NK-92 treated with Interleukin-12 subunit alpha and Interleukin-12 subunit beta, amount 100 ng/mL, for 24 hours (cell line): Measurements from ENCODE around the gene NOXO1.
"Not testable (repeated sequence)": the region's sequence is repeated elsewhere in the genome, so short reads cannot be mapped to it uniquely, and the experiment has no call there.

Experiments
- DNase-seq: peaks from one replicate; lab custom pipeline; 2025; lab: John Stamatoyannopoulos, UW

NOXO1 gene, protein sequence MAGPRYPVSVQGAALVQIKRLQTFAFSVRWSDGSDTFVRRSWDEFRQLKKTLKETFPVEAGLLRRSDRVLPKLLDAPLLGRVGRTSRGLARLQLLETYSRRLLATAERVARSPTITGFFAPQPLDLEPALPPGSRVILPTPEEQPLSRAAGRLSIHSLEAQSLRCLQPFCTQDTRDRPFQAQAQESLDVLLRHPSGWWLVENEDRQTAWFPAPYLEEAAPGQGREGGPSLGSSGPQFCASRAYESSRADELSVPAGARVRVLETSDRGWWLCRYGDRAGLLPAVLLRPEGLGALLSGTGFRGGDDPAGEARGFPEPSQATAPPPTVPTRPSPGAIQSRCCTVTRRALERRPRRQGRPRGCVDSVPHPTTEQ

DNA sequence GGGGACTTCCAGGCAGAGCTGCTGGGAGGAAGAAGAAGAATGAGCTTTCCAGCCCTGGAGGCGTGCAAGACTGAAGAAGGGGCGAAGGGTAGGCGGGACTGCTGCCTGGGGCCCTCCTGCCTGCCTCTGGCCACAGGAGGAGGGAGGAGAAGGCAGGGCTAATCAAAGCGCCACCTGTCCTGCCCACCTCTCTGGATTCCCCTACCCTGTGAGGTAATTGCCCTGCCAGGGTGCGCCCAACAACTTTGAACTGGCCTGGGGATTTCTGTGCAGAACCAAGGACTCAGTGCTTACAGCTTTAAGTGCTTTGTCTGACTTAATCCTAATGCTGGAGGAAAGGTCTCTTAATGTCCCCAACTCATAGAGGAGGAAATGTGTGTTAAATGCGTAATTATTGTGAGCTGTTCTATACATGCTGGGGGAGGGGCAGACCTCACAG lies at the start of gene NOXO1:
TSS of gene NOXO1 (minus strand) at position 72 of the 439 bp plus-strand sequence. CDS start 290 bp downstream, outside the sequence.
- DNase-seq, result no peak

DNA sequence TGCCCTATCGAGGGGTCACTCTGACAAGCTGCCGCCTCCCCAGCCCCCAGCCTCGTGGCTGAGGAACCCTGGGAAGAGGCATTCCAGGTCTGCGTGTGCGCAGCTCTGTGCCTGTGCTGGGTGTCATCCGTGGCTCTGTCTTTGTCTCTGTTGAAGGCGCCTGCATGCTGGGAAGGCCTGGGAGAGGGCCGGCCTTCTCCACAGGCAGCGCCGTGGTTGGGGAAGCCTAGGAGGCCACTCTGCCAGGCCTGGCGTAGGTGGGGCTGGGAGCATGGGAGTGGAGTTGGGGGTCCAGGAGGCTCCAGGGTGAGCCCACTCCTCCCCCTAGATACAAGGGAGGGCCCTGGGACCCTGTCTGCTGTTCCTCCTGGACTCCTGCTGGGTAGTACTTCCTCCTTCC lies 48.8 kb upstream of the NOXO1 start:
- DNase-seq, result no peak

DNA sequence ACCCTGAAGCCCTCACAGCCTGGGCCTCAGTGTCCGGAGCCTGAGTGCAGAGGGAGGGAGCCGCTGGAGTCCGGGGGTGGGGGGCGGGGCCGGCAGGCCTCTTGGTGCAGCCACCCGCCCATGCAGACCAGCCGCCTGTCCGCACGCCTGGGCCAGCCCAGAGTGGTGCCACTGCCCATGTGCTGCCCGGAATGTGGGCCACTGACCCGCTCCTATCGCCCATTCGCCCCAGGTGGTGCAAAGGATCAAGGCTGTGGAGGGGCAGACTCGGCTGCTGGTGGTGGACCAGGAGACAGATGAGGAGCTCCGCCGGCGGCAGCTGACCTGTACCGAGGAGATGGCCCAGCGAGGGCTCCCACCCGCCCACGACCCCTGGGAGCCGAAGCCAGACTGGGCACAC lies 48.1 kb upstream of the NOXO1 start:
- DNase-seq, result no peak

DNA sequence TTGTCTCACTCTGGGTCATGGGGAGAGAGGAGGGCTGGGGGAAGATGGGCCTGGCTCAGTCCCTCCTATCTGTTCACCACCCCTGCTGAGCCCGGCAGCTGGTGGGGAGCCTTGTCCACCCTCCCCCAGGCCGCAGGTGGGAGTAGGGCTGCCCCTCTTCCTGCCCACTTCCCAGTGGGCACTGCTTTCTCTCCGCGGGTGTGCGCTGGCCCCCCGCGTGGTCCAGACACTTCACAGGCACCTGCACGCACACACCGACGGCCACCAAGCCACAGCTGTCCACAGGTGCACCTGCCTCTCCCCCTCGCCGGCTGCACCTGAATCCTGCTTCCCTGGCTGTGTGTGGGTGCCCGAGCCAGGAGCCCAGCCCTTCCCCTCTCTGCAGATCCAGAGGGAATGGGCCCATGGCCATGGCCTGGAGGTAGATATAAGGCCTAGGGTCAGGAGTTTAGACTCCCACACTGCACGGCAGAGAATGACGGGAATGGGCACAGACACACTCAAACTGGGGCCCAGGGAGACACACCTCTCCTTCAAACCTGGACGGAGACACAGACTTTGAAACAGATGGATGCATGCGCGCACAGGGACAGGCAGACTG lies 47.5 kb upstream of the NOXO1 start:
- DNase-seq, result no peak

DNA sequence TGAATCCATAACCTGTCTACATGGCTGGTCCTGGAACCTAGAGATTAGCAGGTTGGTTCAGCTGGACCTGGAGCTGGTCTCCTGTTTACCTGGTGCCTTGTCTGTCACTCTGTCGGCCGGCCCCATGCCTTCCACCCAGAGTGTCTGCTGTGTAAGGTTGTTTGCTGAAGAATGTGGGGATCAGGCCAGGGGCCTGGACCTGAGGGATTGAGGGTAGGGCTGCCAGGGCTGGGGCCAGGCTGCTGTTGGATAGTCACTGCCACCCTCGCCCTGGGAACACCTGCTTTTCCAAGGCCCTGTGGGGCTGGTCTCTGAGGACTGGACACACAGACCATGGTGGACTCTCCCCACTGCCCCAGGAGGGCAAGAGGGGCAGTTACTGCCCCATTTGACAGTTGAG lies 46.9 kb upstream of the NOXO1 start:
- no peak for DNase-seq

DNA sequence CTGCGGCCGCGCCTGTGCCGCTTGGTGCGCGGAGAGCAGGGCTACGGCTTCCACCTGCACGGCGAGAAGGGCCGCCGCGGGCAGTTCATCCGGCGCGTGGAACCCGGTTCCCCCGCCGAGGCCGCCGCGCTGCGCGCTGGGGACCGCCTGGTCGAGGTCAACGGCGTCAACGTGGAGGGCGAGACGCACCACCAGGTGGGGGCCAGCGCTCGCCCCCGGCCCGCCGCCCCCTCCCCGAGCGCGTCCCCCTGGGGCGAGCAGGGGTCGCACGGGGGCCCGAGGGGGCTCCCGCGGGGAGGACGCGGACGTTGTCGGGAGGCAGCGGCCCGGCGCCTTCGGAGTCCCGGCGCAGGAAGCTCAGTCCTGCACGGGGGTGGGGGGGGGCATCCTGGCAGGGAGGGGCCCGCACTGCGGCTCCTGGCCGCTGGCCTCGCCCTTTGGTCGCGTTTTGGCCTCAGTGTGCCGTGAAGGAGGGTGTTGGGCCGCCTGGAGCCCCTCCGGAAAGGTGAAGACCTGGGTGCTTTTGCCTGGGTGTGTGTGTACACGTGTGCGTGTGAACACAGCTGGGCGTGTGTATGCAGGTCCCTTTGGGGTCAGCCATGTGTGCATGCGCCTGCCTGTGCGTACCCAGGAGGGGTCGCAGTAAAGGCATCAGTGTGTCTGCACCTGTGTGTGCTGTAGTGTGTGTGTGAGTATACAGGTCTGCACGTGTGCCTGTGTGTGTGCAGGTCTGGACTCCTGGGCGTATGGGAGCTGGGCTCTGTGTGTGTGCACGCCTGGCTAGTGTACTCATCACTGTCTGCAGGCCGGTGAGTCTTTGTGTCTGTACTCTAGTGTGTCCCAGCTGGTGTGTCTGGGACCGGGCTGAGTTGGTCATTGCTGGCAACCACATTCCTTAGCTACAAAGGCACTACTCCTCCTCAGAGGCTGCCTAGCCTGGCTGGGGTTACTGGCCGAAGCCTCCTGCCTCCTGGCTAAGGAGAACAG lies 46.0 kb upstream of the NOXO1 start:
- no peak for DNase-seq

DNA sequence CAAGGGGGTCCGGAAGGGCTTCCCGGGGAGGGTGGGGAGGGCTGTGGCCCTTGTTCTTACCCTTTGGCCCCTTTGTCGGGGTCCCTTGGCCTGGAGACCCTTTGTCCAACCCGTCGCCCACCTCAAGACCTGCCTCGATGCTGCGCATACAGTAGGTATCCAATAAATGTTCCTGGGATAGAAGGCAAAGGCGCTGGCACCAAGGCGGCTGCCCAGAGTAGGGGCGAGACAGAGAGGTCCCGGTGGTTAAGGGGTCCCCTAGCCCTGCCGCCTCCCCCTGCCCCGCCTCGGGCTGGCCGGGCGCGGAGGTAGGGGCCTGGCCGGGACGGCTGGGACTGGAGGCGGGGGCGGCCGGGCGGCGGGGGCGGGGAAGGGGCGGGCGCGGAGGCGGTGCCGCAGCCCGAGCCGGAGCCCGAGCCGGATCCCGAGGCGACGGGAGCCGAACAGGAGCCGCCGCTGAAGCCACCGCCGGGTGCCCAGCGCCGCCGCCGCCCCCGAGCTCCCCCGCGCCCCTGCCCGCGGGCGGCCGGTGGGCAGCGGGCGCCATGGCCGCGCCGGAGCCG lies 45.3 kb upstream of the NOXO1 start, which contains the start of gene NHERF2:
TSS of gene NHERF2 (plus strand) at position 442 of the 563 bp plus-strand sequence. CDS start at position 546, 104 bp downstream.
- no peak for DNase-seq

DNA sequence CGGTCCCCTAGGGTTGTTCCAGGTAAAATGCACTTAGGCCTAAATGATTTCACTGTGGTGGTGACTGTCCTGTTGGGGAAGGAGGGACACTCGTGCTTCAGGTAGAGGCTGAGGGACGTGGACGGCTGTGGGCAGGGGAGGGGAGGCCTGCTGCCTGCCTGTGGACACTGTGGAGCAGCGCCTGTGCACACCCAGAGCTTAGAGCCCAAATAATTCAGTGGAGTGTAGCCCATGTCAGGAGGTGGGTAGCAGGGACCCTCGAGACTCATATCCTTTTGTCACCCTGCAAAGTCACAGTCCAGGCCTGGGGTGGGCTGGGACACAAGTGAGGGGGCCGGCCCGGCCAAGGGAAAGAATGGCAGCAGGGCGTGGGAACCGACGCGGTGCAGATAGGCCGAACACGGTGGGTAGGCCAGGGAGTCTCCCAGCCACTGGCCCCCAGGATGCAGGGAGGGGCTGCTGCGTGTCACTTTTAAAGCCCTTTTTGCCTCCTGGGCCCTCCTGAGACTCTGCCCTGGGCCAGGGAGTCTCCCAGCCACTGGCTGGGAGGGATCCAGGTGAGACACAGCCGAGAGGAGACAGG lies 44.7 kb upstream of the NOXO1 start:
- DNase-seq, result no peak

DNA sequence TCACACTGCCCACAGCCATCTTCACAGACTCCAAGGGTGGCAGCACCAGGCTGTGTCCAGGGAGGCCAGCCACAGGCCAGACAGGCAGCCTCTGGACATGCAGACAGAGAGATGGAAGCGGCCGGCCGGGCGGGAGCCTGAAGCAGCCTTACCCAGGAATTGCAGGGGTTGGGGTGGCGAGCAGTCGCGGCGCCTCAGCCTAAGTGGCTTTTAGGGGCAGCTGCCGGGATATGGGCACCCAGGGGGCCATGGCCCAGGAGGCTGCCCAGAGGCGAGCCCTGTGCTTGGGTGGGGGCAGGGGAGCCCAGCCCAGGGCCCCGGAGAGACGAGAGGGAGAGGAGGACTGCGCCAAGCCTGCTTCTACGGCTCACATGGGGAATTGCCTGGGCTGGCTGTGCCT lies 44.0 kb upstream of the NOXO1 start:
- DNase-seq, result no peak

DNA sequence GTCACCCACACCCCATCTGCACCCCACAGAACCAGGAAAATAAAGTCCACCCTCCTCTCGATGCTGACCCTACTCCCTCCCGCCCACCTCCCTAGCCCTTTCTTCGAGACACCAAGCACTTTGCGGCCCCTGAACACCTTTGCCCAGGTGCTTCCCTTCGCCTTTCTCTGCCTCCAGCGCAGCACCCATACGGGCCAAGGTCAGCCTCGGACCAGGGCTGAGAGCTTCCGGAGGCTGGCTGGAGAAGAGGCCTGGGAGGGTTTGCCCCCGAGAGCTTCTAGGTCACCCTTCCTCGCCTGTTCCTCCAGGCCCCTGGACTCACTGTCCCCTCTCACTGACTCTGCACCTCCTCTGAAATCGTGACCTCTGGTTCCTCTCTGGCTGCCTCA lies 42.8 kb upstream of the NOXO1 start:
- DNase-seq, result no peak

DNA sequence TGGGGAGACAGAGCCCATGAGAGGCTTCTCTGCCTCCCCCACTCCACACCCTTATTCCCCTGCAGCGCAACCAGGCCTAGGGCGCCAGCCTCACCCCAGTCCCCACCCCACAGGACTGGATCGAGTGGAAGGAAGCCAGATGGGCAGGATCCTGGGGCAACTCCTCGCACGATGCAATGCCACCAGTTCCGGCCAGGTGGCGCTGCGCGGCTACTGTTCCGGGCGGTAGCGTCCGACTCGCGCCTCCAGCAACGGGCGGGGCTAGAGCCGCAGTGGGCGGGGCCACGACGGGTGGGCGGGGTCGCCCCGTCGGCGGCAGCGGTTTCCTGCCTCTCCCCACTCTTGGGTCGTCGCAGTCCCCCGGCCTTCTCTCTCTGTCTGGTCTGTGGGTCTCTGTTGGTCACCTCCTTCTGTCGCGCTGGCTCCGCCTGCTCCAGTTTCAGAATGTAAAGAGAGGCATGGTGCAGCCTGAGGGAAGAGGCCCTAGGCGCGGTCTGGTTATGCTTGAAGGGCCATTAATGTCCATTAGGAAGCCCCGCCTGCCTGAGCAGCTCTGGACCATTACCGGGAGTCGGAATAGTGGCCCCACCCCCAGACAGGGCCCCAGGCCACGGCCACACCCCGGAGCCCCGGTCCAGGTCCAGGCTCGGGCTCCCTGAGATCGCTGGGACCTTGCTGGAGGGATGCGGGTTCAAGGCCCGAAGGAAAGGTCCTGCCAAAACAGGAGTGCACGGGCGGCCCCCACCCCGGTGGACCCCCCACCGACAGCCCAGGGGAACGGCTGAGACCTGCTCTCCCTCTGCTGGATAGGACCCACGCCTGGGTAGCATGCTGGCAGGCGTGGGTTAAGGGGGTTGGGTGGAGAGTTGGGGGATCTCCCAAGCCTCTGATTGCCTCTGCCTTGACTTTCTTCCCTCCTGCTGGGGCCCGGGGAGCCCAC lies 42.1 kb upstream of the NOXO1 start:
- peak; percentile 83 for DNase-seq

DNA sequence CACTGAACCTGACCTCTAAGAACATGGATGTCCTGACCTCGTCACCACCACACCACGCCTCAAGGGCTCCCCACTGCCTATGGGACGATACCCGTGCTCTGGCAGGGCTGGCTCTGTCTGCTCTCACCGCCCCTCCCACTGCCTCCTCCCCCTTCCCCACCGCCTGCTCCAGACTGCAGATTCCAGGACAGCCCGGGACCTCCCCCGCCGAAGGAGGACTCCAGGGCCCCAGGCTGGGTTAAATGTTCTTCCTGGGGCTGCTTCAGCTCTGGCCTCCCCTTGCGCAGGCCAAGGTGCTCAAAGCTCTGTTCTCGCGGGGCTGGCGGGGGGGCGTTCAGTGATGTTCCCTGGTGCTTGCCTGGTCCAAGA lies 41.4 kb upstream of the NOXO1 start:
- no peak for DNase-seq

DNA sequence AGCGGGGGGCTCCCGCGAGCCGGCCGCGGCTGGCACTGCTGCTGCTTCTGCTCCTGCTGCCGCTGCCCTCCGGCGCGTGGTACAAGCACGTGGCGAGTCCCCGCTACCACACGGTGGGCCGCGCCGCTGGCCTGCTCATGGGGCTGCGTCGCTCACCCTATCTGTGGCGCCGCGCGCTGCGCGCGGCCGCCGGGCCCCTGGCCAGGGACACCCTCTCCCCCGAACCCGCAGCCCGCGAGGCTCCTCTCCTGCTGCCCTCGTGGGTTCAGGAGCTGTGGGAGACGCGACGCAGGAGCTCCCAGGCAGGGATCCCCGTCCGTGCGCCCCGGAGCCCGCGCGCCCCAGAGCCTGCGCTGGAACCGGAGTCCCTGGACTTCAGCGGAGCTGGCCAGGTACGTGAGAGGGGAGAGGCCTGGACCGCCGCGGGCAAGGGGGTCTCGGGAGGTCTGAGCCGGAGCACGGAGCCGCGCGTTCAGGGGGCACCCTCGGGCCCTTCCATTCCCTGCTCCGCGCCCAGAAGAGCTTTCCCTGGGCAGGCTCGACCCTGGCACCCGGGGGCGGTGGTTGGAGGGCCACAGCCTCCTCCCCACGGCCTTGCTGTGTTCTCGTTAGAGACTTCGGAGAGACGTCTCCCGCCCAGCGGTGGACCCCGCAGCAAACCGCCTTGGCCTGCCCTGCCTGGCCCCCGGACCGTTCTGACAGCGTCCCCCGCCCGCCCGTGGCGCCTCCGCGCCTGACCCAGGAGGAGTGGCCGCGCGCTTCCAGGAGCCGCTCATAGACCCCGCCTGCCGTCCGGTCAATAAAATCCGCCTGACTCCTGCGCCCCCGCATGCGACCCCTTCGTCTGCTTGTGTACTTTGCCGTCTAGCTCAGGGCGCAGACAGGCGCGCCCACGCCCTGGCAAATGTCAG lies 38.9 kb upstream of the NOXO1 start:
- no peak for DNase-seq

DNA sequence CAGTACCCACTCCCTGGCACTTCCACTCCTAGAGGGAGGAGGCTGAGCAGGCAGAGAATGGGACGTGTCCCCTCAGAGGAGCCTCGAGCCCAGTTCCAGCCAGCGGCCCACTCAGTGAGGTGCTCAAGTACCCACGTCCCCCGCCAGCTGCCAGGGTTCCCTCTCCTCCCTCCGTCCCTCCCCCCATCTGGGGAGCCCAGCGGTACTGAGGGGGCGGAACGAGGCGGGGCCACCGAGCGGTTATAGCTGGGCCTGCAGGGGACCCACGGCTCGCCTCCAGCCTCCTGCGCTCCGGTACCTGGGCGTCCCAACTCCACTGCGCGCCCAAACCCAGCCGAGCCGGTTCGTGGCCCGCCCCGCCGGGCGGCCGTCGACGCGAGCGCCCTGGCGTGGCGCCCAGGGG lies 38.2 kb upstream of the NOXO1 start, which contains the start of gene NPW:
TSS of gene NPW (plus strand) at position 268 of the 403 bp plus-strand sequence.
- DNase-seq, result no peak

DNA sequence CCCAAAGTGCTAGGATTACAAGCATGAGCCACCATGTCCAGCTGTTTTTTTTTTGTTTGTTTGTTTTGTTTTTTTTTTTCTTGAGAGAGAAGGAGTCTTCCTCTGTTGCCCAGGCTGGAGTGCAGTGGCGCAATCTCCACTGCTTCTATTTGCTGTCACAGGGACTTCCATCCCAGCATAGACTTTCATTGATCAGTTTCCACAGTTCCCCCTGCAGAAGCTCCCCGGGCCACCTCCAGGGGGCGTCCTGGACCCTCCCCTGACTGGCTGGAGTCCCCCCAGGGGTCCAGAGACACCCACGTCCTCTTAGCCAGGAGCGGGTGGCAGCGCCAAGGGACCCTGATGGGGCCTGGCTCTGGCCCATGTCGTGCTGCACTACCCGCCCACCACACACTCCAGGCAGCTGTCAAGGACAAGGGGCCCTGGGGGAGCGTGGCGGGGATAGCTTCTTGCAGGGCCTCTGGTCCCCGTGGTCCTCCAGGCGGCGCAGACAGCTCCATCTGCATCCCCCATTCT lies 35.2 kb upstream of the NOXO1 start:
- DNase-seq, result no peak

DNA sequence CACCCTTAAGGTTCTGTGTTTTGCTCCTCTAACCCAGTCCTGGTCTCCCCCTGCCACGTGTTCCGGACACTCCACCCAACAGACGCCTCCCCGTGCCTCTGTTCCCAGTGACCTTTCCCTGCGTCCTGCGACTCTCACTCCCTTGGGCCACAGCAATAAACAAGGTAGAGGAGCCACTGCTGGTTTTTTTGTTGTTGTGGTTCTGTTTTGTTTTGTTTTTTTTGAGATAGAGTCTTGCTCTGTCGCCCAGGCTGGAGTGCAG lies 34.6 kb upstream of the NOXO1 start:
- DNase-seq, result no peak

DNA sequence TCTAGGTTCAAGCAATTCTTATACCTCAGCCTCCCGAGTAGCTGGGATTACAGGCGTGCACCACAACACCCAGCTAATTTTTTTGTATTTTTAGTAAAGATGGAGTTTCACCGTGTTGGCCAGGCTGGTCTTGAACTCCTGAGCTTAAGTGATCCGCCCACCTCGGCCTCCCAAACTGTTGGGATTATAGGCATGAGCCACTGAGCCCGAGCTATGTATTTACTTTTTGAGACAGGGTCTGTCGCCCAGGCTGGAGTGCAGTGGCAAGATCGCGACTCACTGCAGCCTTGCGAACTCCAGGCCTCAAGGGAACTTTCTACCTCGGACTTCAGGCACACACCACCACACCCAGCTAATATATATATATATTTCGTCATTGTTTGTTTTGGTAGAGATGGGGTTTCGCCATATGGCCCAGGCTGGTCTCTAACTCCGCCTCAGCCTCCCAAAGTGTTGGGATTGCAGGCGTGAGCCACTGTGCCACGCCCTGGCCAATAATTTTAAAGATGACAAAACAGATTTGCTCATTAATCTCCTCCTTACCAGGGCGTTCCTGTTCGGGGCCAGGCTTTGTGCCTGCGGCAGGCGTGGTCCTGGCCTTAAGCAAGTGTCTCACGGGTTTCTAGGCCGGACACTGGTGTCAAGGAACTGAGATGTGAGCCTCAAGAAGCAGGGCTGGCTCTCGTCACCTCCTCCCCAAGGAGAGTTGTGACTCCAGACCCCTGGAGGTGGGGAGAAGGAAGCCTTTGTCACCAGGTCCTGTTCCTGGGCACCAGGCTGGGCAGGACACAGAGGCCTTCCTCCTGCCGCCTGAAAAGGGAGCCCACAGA lies 34.1 kb upstream of the NOXO1 start:
- no peak for DNase-seq

DNA sequence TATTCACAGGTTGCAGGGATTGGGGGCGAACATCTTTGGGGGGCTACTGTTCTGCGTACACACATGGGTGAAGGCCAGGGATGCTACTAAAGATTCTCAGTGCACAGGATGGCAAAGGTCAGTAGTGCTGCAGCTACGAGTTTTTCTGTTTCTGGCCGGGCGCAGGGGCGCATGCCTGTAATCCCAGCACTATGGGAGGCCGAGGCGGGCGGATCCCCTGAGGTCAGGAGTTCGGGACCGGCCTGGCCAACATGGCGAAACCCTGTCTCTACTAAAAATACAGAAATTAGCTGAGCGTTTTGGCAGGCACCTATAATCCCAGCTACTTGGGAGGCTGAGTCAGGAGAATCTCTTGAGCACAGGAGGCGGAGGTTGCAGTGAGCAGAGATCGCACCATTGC lies 32.3 kb upstream of the NOXO1 start:
- DNase-seq, result no peak

DNA sequence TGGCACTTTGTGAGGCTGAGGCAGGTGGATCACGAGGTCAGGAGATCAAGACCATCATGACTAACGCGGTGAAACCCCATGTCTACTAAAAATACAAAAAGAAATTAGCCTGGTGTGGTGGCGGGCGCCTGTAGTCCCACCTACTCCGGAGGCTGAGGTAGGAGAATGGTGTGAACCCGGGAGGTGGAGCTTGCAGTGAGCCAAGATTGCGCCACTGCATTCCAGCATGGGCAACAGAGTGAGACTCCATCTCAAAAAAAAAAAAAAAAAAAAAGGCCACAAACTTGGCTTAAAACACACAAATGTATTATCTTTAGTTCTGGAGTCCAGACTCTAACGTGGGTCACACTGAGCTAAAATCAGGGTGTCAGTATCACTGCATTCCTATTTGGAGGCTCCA lies 30.5 kb upstream of the NOXO1 start:
- not testable (repeated sequence) for DNase-seq
